Mesendoderm (in vitro differentiated cells): ENCODE measurements around the gene ISL2.

Experiments used
- DNase-seq: peaks from one replicate; pipeline ENCODE4 v3.0.0; 2013
- H2AK5ac ChIP-seq: 2 replicates; pipeline ENCODE4 v1.6.1; 2013; ENCODE audit warnings: low read length, inconsistent platforms
- H2BK120ac ChIP-seq: 2 replicates; pipeline ENCODE4 v1.6.1; 2013; ENCODE audit warnings: low read depth, mild to moderate bottlenecking, low read length, moderate library complexity, mixed read lengths
- H2BK15ac ChIP-seq: replicated peaks from 2 replicates; pipeline ENCODE4 v1.6.1; 2013; ENCODE audit warnings: low read depth, mild to moderate bottlenecking, moderate library complexity
- H2BK5ac ChIP-seq: 2 replicates; pipeline ENCODE4 v1.6.1; 2013; ENCODE audit warnings: low read length, inconsistent platforms
- H3K18ac ChIP-seq: 2 replicates; pipeline ENCODE4 v1.6.1; 2013; ENCODE audit warnings: mild to moderate bottlenecking, low read length, mixed read lengths
- H3K23ac ChIP-seq: one replicate; pipeline ENCODE4 v1.6.1; 2013; ENCODE audit warnings: low read length
- H3K27ac ChIP-seq: 2 replicates; pipeline ENCODE4 v1.5.1; 2013; ENCODE audit warnings: low read depth, mild to moderate bottlenecking, inconsistent platforms, low read length, moderate library complexity
- H3K27me3 ChIP-seq: 2 replicates; pipeline ENCODE4 v1.6.1; 2013; ENCODE audit warnings: low read length, control low read depth, mild to moderate bottlenecking, inconsistent platforms; ENCODE audit not compliant: insufficient read depth, poor library complexity
- H3K36me3 ChIP-seq: 2 replicates; pipeline ENCODE4 v1.6.1; 2013; ENCODE audit warnings: low read length, inconsistent platforms; ENCODE audit not compliant: control insufficient read depth, insufficient read depth
- H3K4ac ChIP-seq: one replicate; pipeline ENCODE4 v1.6.1; 2013; ENCODE audit warnings: low read depth, mild to moderate bottlenecking, low read length, moderate library complexity
- H3K4me1 ChIP-seq: 2 replicates; pipeline ENCODE4 v1.6.1; 2013; ENCODE audit warnings: low read depth, low read length, inconsistent platforms; ENCODE audit not compliant: control insufficient read depth
- H3K4me2 ChIP-seq: 2 replicates; pipeline ENCODE4 v1.6.1; 2013; ENCODE audit warnings: low read length
- H3K4me3 ChIP-seq: 2 replicates; pipeline ENCODE4 v1.5.1; 2013; ENCODE audit warnings: mild to moderate bottlenecking, low read length
- H3K56ac ChIP-seq: one replicate; pipeline ENCODE4 v1.6.1; 2013; ENCODE audit warnings: low read length
- H3K79me1 ChIP-seq: 2 replicates; pipeline ENCODE4 v1.6.1; 2013; ENCODE audit warnings: low read length, inconsistent platforms
- H3K79me2 ChIP-seq: 2 replicates; pipeline ENCODE4 v1.6.1; 2013; ENCODE audit warnings: mild to moderate bottlenecking, low read length; ENCODE audit not compliant: control insufficient read depth, insufficient read depth
- H3K9ac ChIP-seq: 2 replicates; pipeline ENCODE4 v1.6.1; 2013; ENCODE audit warnings: low read length, inconsistent platforms
- H4K5ac ChIP-seq: one replicate; pipeline ENCODE4 v1.6.1; 2013; ENCODE audit warnings: low read length
- H4K8ac ChIP-seq: one replicate; pipeline ENCODE4 v1.6.1; 2013; ENCODE audit warnings: low read depth, mild to moderate bottlenecking, control low read depth, low read length, moderate library complexity
- WGBS: extraction: QIAGEN DNeasy Blood & Tissue Kit; methylation state at CpG from one replicate; pipeline ENCODE4 v1.1.7; 2013; ENCODE audit warnings: low lambda C conversion rate, missing lambda C conversion rate; ENCODE audit not compliant: insufficient coverage; ENCODE audit errors: extremely low coverage; 5-methylcytosine and 5-hydroxymethylcytosine counted together

The ISL2 gene

DNA sequence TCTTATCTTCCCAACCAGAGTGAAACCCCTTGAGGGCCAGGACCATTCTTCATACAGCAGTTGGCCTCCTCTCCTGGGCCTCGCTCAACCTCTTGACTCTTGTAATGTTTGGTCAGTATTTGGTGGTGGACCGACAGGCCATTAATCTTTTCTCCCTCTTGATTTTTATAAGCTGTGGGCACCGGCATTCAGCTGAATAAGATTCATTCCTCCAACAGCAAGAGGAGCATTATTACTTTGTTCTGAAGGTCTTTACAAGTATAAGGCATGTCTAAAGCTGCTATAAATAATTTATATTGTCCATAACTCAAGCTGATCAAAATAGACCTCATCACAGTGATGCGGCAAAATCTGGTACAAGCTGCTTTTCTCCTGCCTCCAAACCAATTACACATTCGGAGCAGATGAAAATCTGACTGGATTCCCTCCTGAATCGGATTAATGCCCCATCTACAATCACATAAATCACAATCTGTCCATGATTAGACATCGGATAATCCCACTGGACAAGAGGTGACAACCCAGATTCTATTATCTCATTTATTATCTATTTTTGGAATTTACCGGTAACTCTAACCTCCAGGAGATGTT is 8.4 kb upstream of the ISL2 start:
- Histone ChIP-seq H2BK120ac (no peak overlapping the region), H2AK5ac (no peak overlapping the region), H2BK5ac (no peak overlapping the region), H3K79me1 (no peaks in the 10 kb centered on the region), H4K8ac (no peak overlapping the region), H4K5ac (no peak overlapping the region), H3K18ac (no peak overlapping the region), H3K27me3 (no peaks in the 10 kb centered on the region), H3K36me3 (no peaks in the 10 kb centered on the region), H2BK15ac (no peak overlapping the region), H3K79me2 (no peaks in the 10 kb centered on the region), H3K4me2 (no peak overlapping the region), H3K4ac (no peak overlapping the region), H3K4me1 (no peaks in the 10 kb centered on the region), H3K56ac (no peak overlapping the region), H3K23ac (no peak overlapping the region), H3K27ac (no peak overlapping the region), H3K4me3 (no peak overlapping the region), H3K9ac (no peak overlapping the region)
- no peak for DNase-seq
- WGBS: no CpG with 5 or more reads among the region's 8 CpGs

DNA sequence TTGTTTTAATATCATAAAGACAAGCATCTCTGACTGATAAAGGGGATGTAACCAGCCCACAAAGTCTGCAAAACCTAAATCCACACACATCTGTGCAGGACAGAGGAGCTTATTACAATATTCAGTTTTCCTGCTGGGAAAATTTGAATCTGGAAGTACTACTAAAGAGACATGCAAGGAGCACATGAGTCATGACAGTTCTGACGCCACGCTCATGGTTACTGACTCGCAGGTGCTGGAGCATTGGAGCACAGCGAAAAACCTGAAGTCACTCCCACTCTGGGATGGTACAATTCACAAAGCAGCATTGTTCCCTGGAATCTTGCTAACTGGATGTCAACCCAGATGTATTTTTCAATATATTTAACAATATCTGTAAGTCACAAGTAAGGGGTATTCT is 7.6 kb upstream of the ISL2 start:
- no peaks in the 10 kb centered on the region for H3K27me3 ChIP-seq

DNA sequence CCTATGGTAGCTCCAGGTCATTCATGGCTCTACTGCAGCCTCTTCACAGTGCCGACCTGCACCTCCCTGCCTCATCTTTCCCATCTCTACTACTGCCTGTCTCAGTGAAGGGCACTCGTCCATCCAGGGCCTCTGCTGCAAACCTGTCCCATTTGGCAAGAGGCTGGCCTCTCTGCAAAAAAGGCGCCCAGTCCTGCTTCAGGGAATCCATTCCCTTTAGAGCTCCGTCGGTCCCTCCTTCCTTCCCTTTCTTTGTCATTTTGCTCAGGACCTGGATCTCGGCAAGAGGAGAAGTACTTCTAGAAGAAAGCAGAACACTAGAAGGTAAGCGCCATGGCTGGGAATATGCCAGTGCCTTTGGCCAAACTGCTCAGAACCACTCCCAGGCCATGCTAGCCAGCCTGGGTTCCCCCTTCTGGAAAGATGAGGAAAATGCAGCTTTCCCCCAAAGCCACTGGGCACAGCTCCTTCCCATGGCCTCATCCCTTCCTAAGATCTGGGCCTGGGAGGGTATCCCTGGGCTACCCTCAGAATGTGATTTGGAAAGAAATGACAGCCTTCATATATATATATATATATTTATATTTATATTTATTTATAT is 6.4 kb upstream of the ISL2 start:
- H2BK5ac ChIP-seq: no peak overlapping the region
- H3K79me2 ChIP-seq: no peaks in the 10 kb centered on the region
- no peaks in the 10 kb centered on the region for H3K4me1 ChIP-seq
- H3K23ac ChIP-seq: no peak overlapping the region
- no peak overlapping the region for H3K27ac ChIP-seq
- no peak overlapping the region for H2BK120ac ChIP-seq
- no peaks in the 10 kb centered on the region for H3K36me3 ChIP-seq
- no peak overlapping the region for H4K5ac ChIP-seq
- H3K79me1 ChIP-seq: no peaks in the 10 kb centered on the region
- no peak overlapping the region for H3K9ac ChIP-seq
- H3K18ac ChIP-seq: no peak overlapping the region
- peak; percentile 78 for DNase-seq
- H2BK15ac ChIP-seq: no peak overlapping the region
- no peak overlapping the region for H4K8ac ChIP-seq
- H2AK5ac ChIP-seq: no peak overlapping the region
- no peak overlapping the region for H3K4me2 ChIP-seq
- H3K56ac ChIP-seq: no peak overlapping the region
- no peak overlapping the region for H3K4ac ChIP-seq
- no peak overlapping the region for H3K4me3 ChIP-seq
- WGBS: no CpG with 5 or more reads among the region's 7 CpGs
- no peaks in the 10 kb centered on the region for H3K27me3 ChIP-seq

More for the DNA sequence above, 7.6 kb upstream of the ISL2 start:
- Histone ChIP-seq H3K4me2 (no peak overlapping the region), H3K79me2 (no peaks in the 10 kb centered on the region), H4K8ac (no peak overlapping the region), H2AK5ac (no peak overlapping the region), H3K4ac (no peak overlapping the region), H3K36me3 (no peaks in the 10 kb centered on the region), H3K56ac (no peak overlapping the region), H2BK120ac (no peak overlapping the region), H3K4me3 (no peak overlapping the region), H3K9ac (no peak overlapping the region), H3K4me1 (no peaks in the 10 kb centered on the region), H3K27ac (no peak overlapping the region), H3K18ac (no peak overlapping the region), H3K23ac (no peak overlapping the region), H2BK5ac (no peak overlapping the region), H3K79me1 (no peaks in the 10 kb centered on the region), H2BK15ac (no peak overlapping the region), H4K5ac (no peak overlapping the region)
- DNase-seq: no peak
- WGBS: no CpG with 5 or more reads among the region's 4 CpGs

DNA sequence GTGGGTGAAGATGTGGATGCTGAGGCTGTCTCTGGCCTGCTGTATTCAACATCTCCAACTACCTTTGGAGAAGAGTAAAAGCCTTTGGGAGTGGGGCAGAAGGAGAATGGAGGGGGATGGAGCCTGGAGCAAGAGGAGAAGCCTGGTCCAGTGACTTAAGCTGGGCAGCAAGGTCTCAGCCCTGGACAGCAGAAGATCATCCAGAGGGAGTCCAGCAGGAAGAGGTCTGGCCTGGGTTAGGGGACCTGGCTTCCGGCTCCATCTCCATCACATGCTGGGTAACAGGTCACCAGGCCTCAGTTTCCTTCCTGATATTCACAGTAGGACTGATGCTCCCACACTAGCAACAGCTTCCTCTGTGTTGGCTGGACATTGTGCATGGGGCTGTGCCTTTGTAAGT is 3.8 kb upstream of the ISL2 start:
- no peak overlapping the region for H3K27ac ChIP-seq
- H4K5ac ChIP-seq: no peak overlapping the region
- DNase-seq: no peak
- no peak overlapping the region for H2AK5ac ChIP-seq
- no peak overlapping the region for H2BK120ac ChIP-seq
- no peak overlapping the region for H3K23ac ChIP-seq
- no peak overlapping the region for H3K4ac ChIP-seq
- H3K4me2 ChIP-seq: no peak overlapping the region
- WGBS: no CpG with 5 or more reads among the region's 1 CpG
- no peak overlapping the region for H3K9ac ChIP-seq
- H2BK5ac ChIP-seq: no peak overlapping the region
- no peak overlapping the region for H3K4me3 ChIP-seq
- no peak overlapping the region for H4K8ac ChIP-seq
- no peak overlapping the region for H3K18ac ChIP-seq
- no peak overlapping the region for H2BK15ac ChIP-seq
- no peaks in the 10 kb centered on the region for H3K36me3 ChIP-seq
- no peaks in the 10 kb centered on the region for H3K4me1 ChIP-seq
- no peaks in the 10 kb centered on the region for H3K79me1 ChIP-seq
- H3K56ac ChIP-seq: no peak overlapping the region
- H3K27me3 ChIP-seq: peaks cover 8% of the 10 kb centered on the region
- no peaks in the 10 kb centered on the region for H3K79me2 ChIP-seq

DNA sequence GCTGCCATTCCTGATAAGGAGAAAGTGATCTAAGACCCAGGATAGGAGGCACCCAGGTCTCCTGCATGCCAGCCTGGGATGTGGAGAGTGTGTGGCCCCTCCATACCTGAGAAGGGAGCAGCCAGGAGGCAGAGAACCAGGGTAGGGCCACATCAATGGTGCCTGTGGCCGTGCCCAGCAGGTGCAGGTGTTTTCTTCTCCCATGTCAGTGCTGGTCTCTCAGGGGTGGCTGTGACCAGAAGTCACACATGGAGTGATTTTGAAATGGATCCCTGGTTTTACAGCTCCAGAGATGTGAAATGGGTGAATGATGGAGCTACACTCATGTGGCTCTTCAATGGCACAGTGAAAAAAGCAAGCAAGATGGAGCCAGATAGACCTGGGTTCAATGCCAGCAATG is 3.3 kb upstream of the ISL2 start:
- Histone ChIP-seq H2AK5ac (no peak overlapping the region), H3K79me1 (no peaks in the 10 kb centered on the region), H3K56ac (no peak overlapping the region), H3K4ac (no peak overlapping the region), H3K4me1 (no peaks in the 10 kb centered on the region), H3K36me3 (no peaks in the 10 kb centered on the region), H3K27ac (no peak overlapping the region), H3K4me2 (no peak overlapping the region), H3K4me3 (no peak overlapping the region), H3K18ac (no peak overlapping the region), H4K8ac (no peak overlapping the region), H3K23ac (no peak overlapping the region), H2BK5ac (no peak overlapping the region), H4K5ac (no peak overlapping the region), H3K27me3 (peaks cover 11% of the 10 kb centered on the region), H2BK15ac (no peak overlapping the region), H3K9ac (no peak overlapping the region), H3K79me2 (no peaks in the 10 kb centered on the region), H2BK120ac (no peak overlapping the region)
- no CpG with 5 or more reads among the region's 1 CpG for WGBS
- no peak for DNase-seq
